Transverse colon (tissue), 4 donors: ENCODE data around the gene TTC9B. TPM values are rescaled to one million over a fixed set of nuclear protein-coding genes. Genes with fewer than 3 reads are reported as not detected.

Experiments used
- DNase-seq: peaks from one replicate; pipeline ENCODE4 v3.0.0-alpha.2; 2019
- H3K27ac ChIP-seq, 4 donors: fragments of 200-600 bp; sonication (generic); 2 replicates each; pipeline ENCODE4 v1.5.1; 2016 to 2018; ENCODE audit warnings: inconsistent platforms in 4 of 4
- H3K27me3 ChIP-seq: fragments of 200-600 bp; sonication (generic); 2 replicates; pipeline ENCODE4 v1.5.1; 2017; ENCODE audit warnings: inconsistent platforms
- H3K36me3 ChIP-seq, 4 donors: fragments of 200-600 bp; sonication (generic); 2 replicates each; pipeline ENCODE4 v1.5.1; 2017 to 2019; ENCODE audit warnings: inconsistent platforms in 4 of 4
- H3K4me1 ChIP-seq, 4 donors: fragments of 200-600 bp; sonication (generic); 2 replicates each; pipeline ENCODE4 v1.5.1; 2017 to 2020; ENCODE audit warnings: inconsistent platforms in 4 of 4
- H3K4me3 ChIP-seq, 4 donors: fragments of 200-600 bp; sonication (generic); 1 replicate in 1 of 4; 2 replicates in 3 of 4; pipeline versions ENCODE4 v1.5.1 to v1.6.1; 2017 to 2019; ENCODE audit warnings: inconsistent platforms in 4 of 4
- H3K9me3 ChIP-seq, 2 donors: fragments of 200-600 bp; sonication (generic); 2 replicates each; pipeline ENCODE4 v1.5.1; 2017 to 2019; ENCODE audit warnings: inconsistent platforms in 2 of 2
- EP300 ChIP-seq: sonication (generic); formaldehyde crosslinking; IDR thresholded peaks from one replicate; pipeline ENCODE4 v1.6.1; 2017; ENCODE audit warnings: antibody characterized with exemption, low read depth
- POLR2A ChIP-seq: fragments of 450-650 bp; IDR thresholded peaks from one replicate; pipeline ENCODE4 v1.6.1; 2016; ENCODE audit warnings: antibody characterized with exemption, mild to moderate bottlenecking, moderate library complexity
- POLR2AphosphoS5 ChIP-seq, 3 donors: sonication (generic); formaldehyde crosslinking; IDR thresholded peaks; one replicate each; pipeline ENCODE4 v1.6.1; 2016; ENCODE audit warnings: antibody characterized with exemption in 3 of 3
- WGBS, 2 donors: methylation state at CpG; one replicate each; pipeline ENCODE4 v1.1.5; 2018; ENCODE audit warnings: low coverage in 1 of 2; 5-methylcytosine and 5-hydroxymethylcytosine counted together
- in situ Hi-C, 4 donors: fragments of 200-750 bp; cut with MboI; loops; one replicate each; pipeline versions ENCODE4 v1.15.0 to v1.15.1; 2017; ENCODE audit warnings: low sequenced_read_pairs in 3 of 4, low pct_ligation_motif_present in 1 of 4, low pct_unique_long_range_greater_than_20kb in 1 of 4
- intact Hi-C: fragments of 100-400 bp; cut with DNase I; formaldehyde crosslinking; loops from one replicate; pipeline ENCODE4 v1.15.1; 2023; ENCODE audit warnings: low total_unique reads
- total RNA-seq, 4 donors: library from RNA; depleted of rRNA; stranded (reverse); fragments of >200 nt; gene quantifications; one replicate each; pipeline ENCODE4 v1.1.0, GENCODE V29; 2016
- TF ChIP-seq, protein P1 (sequence below), 5 experiments: fragments of 200-600 bp in 3 of 5; fragments of 450-650 bp in 2 of 5; sonication (generic) in 3 of 5; IDR thresholded peaks; 1 replicate in 2 of 5; 2 replicates in 3 of 5; pipeline ENCODE4 v1.5.1; 2016 to 2017; ENCODE audit warnings: antibody characterized with exemption in 5 of 5, inconsistent platforms in 3 of 5, mild to moderate bottlenecking in 2 of 5, moderate library complexity in 1 of 5

TTC9B gene
- total RNA-seq, 4 donors from 2014 or later, result not detected

DNA sequence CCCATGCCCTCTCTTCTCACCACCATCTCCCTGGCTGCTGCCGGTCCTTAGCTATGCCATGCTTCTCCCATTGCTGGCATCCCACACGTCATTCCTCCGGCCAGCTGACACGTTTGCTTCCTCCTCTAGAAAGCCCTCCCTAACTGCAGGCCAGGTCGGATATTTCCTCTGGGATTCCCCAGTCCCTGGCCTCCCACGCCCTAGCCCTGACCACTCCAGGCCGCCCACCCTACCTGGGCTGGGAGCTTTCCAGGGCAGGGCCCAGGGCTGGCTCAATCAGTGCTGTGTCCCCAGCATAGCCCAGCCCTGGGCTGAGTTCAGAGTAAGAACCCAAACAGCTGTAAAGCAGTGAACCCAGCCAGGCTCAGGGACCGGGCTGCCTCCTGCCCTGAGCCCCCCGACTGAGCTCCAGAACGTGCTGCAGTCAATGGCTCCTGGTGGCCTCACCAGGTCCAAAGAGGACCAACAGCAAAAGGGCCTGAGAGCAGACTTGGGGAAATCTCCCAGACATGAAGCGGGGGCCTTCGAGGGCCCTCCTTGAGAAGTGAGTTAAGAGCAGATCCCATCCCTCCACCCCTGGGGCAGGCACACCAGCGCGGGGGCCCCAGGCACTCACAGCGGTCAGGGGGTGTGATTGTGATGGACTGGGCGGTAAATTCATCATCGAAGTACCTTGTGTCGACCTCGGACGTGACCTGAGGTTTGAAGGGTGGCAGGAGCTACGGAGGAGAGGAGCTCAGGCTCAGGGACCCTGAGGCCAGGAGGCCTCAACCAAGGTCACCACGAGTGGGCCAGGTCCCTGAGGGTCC, 16.4 kb upstream of the TTC9B start:
- intact Hi-C loops (no loop called here), in situ Hi-C loops (no loop called here)

DNA sequence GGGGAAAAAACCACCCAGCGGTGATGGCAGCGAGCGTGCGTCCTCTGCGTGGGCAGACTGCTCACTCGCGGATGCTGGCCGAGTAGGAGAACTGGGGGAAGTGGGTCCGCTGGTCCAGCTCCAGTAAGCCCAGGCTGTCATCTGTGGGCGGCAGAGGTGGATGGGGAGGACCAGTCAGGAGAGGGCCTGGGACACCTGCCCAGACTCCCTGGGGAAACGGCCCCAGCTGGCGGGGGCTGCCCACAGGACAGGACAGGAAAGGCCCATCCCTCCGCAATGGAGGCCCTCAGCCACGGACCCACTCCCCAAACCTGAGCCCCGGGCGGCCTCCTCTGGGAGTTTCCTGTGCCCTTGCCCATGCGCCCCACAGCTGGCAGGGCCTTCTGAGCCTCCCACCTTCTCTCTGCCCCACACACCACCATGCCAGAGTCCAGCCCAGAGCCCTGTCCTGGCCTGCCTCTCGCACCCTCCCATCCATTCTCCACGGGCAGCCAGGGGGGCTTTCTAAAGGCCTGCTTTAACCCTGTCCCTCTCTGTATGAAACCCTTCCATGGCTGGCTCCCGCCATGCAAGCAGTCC, 15.7 kb upstream of the TTC9B start:
- TF ChIP-seq POLR2AphosphoS5 (IDR thresholded peaks at IDR 0.05) (no peak), EP300 (no peak)
- TF ChIP-seq, protein P1, sequence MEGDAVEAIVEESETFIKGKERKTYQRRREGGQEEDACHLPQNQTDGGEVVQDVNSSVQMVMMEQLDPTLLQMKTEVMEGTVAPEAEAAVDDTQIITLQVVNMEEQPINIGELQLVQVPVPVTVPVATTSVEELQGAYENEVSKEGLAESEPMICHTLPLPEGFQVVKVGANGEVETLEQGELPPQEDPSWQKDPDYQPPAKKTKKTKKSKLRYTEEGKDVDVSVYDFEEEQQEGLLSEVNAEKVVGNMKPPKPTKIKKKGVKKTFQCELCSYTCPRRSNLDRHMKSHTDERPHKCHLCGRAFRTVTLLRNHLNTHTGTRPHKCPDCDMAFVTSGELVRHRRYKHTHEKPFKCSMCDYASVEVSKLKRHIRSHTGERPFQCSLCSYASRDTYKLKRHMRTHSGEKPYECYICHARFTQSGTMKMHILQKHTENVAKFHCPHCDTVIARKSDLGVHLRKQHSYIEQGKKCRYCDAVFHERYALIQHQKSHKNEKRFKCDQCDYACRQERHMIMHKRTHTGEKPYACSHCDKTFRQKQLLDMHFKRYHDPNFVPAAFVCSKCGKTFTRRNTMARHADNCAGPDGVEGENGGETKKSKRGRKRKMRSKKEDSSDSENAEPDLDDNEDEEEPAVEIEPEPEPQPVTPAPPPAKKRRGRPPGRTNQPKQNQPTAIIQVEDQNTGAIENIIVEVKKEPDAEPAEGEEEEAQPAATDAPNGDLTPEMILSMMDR (IDR thresholded peaks at IDR 0.05), result no peak
- H3K27ac ChIP-seq, result no peak overlapping the region
- in situ Hi-C loops (no loop called here), intact Hi-C loops (no loop called here)
- no peak for DNase-seq
- no peaks in the 10 kb centered on the region for H3K9me3 ChIP-seq
- no peak overlapping the region for H3K4me3 ChIP-seq
- H3K4me1 ChIP-seq, result peaks cover 0 to 8% (median 5%) of the 10 kb centered on the region in 4 donors
- 86 to 100% methylated on average over 3 to 18 of the region's 20 CpGs for WGBS, 2 donors
- H3K36me3 ChIP-seq, result peaks cover 0 to 35% (median 13%) of the 10 kb centered on the region in 4 donors
- H3K27me3 ChIP-seq, result no peaks in the 10 kb centered on the region

More for the DNA sequence above, 16.4 kb upstream of the TTC9B start:
- Histone ChIP-seq H3K4me3 (no peak overlapping the region), H3K4me1 (peaks cover 0 to 8% (median 5%) of the 10 kb centered on the region in 4 donors), H3K27me3 (no peaks in the 10 kb centered on the region), H3K36me3 (peaks cover 0 to 42% (median 17%) of the 10 kb centered on the region in 4 donors), H3K9me3 (no peaks in the 10 kb centered on the region), H3K27ac (no peak overlapping the region)
- WGBS, 2 donors, result 89 to 96% methylated on average over 5 to 21 of the region's 22 CpGs
- TF ChIP-seq EP300 (no peak), POLR2AphosphoS5 (IDR thresholded peaks at IDR 0.05) (no peak), POLR2A (no peak)
- TF ChIP-seq, protein P1 (IDR thresholded peaks at IDR 0.05), result no peak
- no peak for DNase-seq

DNA sequence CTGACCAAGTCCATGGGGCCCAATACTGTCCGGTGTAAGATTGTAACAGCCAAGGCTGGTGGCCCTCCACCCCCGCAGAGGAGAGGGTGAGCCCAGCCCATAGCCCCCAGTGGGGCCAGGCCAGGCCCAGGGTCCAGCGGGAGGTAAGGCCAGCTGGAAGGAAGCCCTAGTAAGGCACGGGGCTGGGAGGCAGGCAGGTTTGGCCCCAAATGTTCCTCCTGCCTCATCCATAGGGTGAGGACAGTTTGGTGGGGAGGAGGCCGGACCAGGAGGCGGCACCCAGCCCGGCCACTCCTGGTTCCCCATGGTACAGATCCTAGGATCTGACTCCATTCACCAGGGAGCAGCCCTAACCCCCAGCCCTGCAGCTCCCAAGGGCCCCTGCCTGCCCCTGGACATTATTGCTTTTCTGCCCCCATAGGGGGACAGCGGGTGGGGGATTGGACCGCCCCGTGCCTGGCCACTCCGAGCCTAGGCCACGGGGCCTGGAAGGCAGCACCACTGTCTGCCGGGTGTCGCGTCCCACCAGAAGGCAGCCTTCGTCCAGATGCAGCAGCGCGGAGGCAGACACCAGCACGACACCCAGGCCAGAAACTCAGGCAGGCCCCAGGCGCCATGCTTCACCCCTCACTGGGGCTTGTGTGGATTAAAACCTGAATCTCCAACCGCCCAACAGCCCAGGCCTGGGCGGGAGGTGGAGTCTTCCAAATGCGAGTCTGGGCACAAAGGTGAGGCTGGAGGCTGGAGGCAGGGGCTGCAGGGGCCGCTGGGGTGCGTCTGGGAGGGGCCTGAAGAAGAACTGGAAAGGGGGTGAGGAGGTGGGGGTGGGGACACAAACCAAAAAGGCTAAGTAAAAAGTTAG, 15.0 kb upstream of the TTC9B start:
- H3K27me3 ChIP-seq, result peaks cover under 1% of the 10 kb centered on the region

More for the DNA sequence above, 15.0 kb upstream of the TTC9B start:
- 91% methylated on average over 25 of the region's 25 CpGs; no CpG with 5 or more reads in 1 of the 2 donors for WGBS, 2 donors
- peaks cover 0 to 8% (median 5%) of the 10 kb centered on the region in 4 donors for H3K4me1 ChIP-seq
- H3K27ac ChIP-seq, result no peak overlapping the region
- in situ Hi-C loops, result no loop called here
- TF ChIP-seq POLR2A (no peak), EP300 (no peak), POLR2AphosphoS5 (IDR thresholded peaks at IDR 0.05) (no peak)
- TF ChIP-seq, protein P1 (IDR thresholded peaks at IDR 0.05), result no peak
- peaks cover 0 to 33% (median 12%) of the 10 kb centered on the region in 4 donors for H3K36me3 ChIP-seq
- no peaks in the 10 kb centered on the region for H3K9me3 ChIP-seq
- H3K4me3 ChIP-seq, result no peak overlapping the region
- DNase-seq, result no peak
- intact Hi-C loops, result no loop called here
